Neutrophil (primary cell): ENCODE results near the gene ACP4.
"Not testable (repeated sequence)": the region's sequence is repeated elsewhere in the genome, so short reads cannot be mapped to it uniquely, and the experiment has no call there.

Experiments
- H3K27ac ChIP-seq: fragments of 200-600 bp; sonication (generic); 2 replicates; pipeline ENCODE4 v1.5.1; 2016; ENCODE audit warnings: mild to moderate bottlenecking, moderate library complexity
- H3K27me3 ChIP-seq: fragments of 200-600 bp; sonication (generic); 2 replicates; pipeline ENCODE4 v1.6.0; 2016; ENCODE audit warnings: mild to moderate bottlenecking
- H3K36me3 ChIP-seq: fragments of 200-600 bp; sonication (generic); 2 replicates; pipeline ENCODE4 v1.5.1; 2017
- H3K4me1 ChIP-seq, 2 experiments: fragments of 200-600 bp in 1 of 2; sonication (generic) in 1 of 2; 1 replicate in 1 of 2; 2 replicates in 1 of 2; pipeline versions ENCODE4 v1.5.1 to v1.6.1; 2013 to 2016; ENCODE audit warnings: low read depth in 1 of 2, low read length in 1 of 2, mild to moderate bottlenecking in 1 of 2, moderate library complexity in 1 of 2; ENCODE audit not compliant: control insufficient read depth in 1 of 2, insufficient read depth in 1 of 2
- H3K4me3 ChIP-seq, 2 experiments: fragments of 200-600 bp in 1 of 2; sonication (generic) in 1 of 2; 1 replicate in 1 of 2; 2 replicates in 1 of 2; pipeline ENCODE4 v1.5.1; 2013 to 2016; ENCODE audit warnings: low read depth in 1 of 2, low read length in 1 of 2, mild to moderate bottlenecking in 1 of 2, moderate library complexity in 1 of 2
- H3K9me3 ChIP-seq: fragments of 200-600 bp; sonication (generic); 2 replicates; pipeline ENCODE4 v1.5.1; 2016
- CTCF ChIP-seq: fragments of 200-600 bp; sonication (generic); IDR thresholded peaks from 2 replicates; pipeline ENCODE4 v1.5.1; 2016; ENCODE audit warnings: antibody characterized with exemption

The ACP4 gene

GRCh38 chr19:50799547-50799851 lies 9.3 kb downstream of the ACP4 start:
- Histone ChIP-seq H3K9me3 (no peaks in the 10 kb centered on the region), H3K27ac (no peak overlapping the region), H3K4me3 (no peak overlapping the region), H3K36me3 (peaks cover 41% of the 10 kb centered on the region), H3K4me1 (peaks cover 12 to 15% of the 10 kb centered on the region in 2 experiments), H3K27me3 (no peaks in the 10 kb centered on the region)
- no peak for TF ChIP-seq CTCF

GRCh38 chr19:50801107-50801506 lies 10.9 kb downstream of the ACP4 start:
- TF ChIP-seq CTCF: no peak
- Histone ChIP-seq H3K4me1 (peaks cover 12 to 19% of the 10 kb centered on the region in 2 experiments), H3K27ac (no peak overlapping the region), H3K27me3 (no peaks in the 10 kb centered on the region), H3K36me3 (peaks cover 32% of the 10 kb centered on the region), H3K4me3 (no peak overlapping the region), H3K9me3 (no peaks in the 10 kb centered on the region)

- peak overlapping the region; percentile 68 to 79 for H3K4me3 ChIP-seq
- H3K9me3 ChIP-seq: no peaks in the 10 kb centered on the region
- peaks cover 8% of the 10 kb centered on the region for H3K36me3 ChIP-seq
- no peaks in the 10 kb centered on the region for H3K27me3 ChIP-seq
- no peak overlapping the region for H3K27ac ChIP-seq
- H3K4me1 ChIP-seq: peaks cover 12 to 19% of the 10 kb centered on the region in 2 experiments
- TF ChIP-seq CTCF: no peak
Observed at GRCh38 chr19:50803633-50804419, 13.6 kb downstream of the ACP4 start.

- Histone ChIP-seq H3K27me3 (no peaks in the 10 kb centered on the region), H3K4me1 (peaks cover 12 to 19% of the 10 kb centered on the region in 2 experiments), H3K4me3 (peak overlapping the region; percentile 68 to 79), H3K27ac (peak overlapping the region; percentile 80), H3K36me3 (peaks cover 1% of the 10 kb centered on the region), H3K9me3 (no peaks in the 10 kb centered on the region)
- no peak for TF ChIP-seq CTCF
Observed at GRCh38 chr19:50804420-50805272, 14.4 kb downstream of the ACP4 start.

GRCh38 chr19:50808856-50809255 lies 18.6 kb downstream of the ACP4 start:
- Histone ChIP-seq H3K4me1 (peaks cover 3 to 5% of the 10 kb centered on the region in 2 experiments), H3K36me3 (no peaks in the 10 kb centered on the region), H3K9me3 (no peaks in the 10 kb centered on the region), H3K4me3 (no peak overlapping the region), H3K27me3 (peaks cover 24% of the 10 kb centered on the region), H3K27ac (no peak overlapping the region)
- no peak for TF ChIP-seq CTCF

- not testable (repeated sequence) for H3K9me3 ChIP-seq, H3K27ac ChIP-seq, H3K4me3 ChIP-seq, H3K4me1 ChIP-seq, H3K36me3 ChIP-seq
- H3K27me3 ChIP-seq: peaks cover 51% of the 10 kb centered on the region
Observed at GRCh38 chr19:50811622-50812238, 21.5 kb downstream of the ACP4 start.
